ENCODE results near the gene MBD3L2B.
A peak's percentile ranks its signal among the peaks of the same experiment; 100 is the strongest.
"Not testable (repeated sequence)": the region's sequence is repeated elsewhere in the genome, so short reads cannot be mapped to it uniquely, and the experiment has no call there.

The MBD3L2B gene
- 0 reads per million in 3 experiments for total RNA-seq

- not testable (repeated sequence) for DNase-seq
Observed at GRCh38 chr19:7021331-7021730, at the start of gene MBD3L2B. TSS of gene MBD3L2B (minus strand) at chr19:7021431. CDS start at chr19:7021397, 34 bp downstream.

- DNase-seq = no peak
Observed at GRCh38 chr19:7069904-7070226, 48.6 kb upstream of the MBD3L2B start.

GRCh38 chr19:7069042-7069903 lies 48.0 kb upstream of the MBD3L2B start, which contains the start of gene ZNF557:
TSS of gene ZNF557 (plus strand) at chr19:7069703. CDS start at chr19:7075075, 5,372 bp downstream.
- DNase-seq = peak; percentile 99

GRCh38 chr19:7068599-7068998 lies 47.4 kb upstream of the MBD3L2B start:
- no peak for DNase-seq

- DNase-seq = no peak
Observed at GRCh38 chr19:7067716-7068115, 46.5 kb upstream of the MBD3L2B start.

GRCh38 chr19:7067122-7067521 lies 45.9 kb upstream of the MBD3L2B start:
- DNase-seq = not testable (repeated sequence)

GRCh38 chr19:7063764-7064418 lies 42.7 kb upstream of the MBD3L2B start:
- DNase-seq = no peak

GRCh38 chr19:7063339-7063738 lies 42.1 kb upstream of the MBD3L2B start:
- no peak for DNase-seq

- DNase-seq = peak; percentile 37
Observed at GRCh38 chr19:7059977-7060376, 38.7 kb upstream of the MBD3L2B start.

- DNase-seq = not testable (repeated sequence)
Observed at GRCh38 chr19:7058576-7058975, 37.3 kb upstream of the MBD3L2B start, which contains the start of gene MBD3L3. TSS of gene MBD3L3 (minus strand) at chr19:7058676. CDS start at chr19:7058605, 71 bp downstream.

- DNase-seq = not testable (repeated sequence)
Observed at GRCh38 chr19:7056371-7056770, 35.1 kb upstream of the MBD3L2B start.

GRCh38 chr19:7055679-7056078 lies 34.4 kb upstream of the MBD3L2B start:
- not testable (repeated sequence) for DNase-seq

GRCh38 chr19:7054635-7055368 lies 33.6 kb upstream of the MBD3L2B start:
- DNase-seq = not testable (repeated sequence)

- DNase-seq = not testable (repeated sequence)
Observed at GRCh38 chr19:7052896-7053295, 31.7 kb upstream of the MBD3L2B start.

- DNase-seq = not testable (repeated sequence)
Observed at GRCh38 chr19:7051421-7051820, 30.2 kb upstream of the MBD3L2B start.

GRCh38 chr19:7049021-7049420 lies 27.8 kb upstream of the MBD3L2B start, which contains the start of gene MBD3L2:
TSS of gene MBD3L2 (plus strand) at chr19:7049321. CDS start at chr19:7049374, 53 bp downstream.
- DNase-seq = not testable (repeated sequence)

GRCh38 chr19:7041563-7041962 lies 20.3 kb upstream of the MBD3L2B start:
- DNase-seq = not testable (repeated sequence)

GRCh38 chr19:7040079-7040478 lies 18.8 kb upstream of the MBD3L2B start, which contains the start of gene MBD3L4:
TSS of gene MBD3L4 (minus strand) at chr19:7040179. CDS start at chr19:7040144, 35 bp downstream.
- DNase-seq = not testable (repeated sequence)

GRCh38 chr19:7030278-7030677 lies 9.0 kb upstream of the MBD3L2B start, which contains the start of gene MBD3L5:
TSS of gene MBD3L5 (plus strand) at chr19:7030578. CDS start at chr19:7030612, 34 bp downstream.
- not testable (repeated sequence) for DNase-seq

GRCh38 chr19:7028790-7029189 lies 7.6 kb upstream of the MBD3L2B start:
- DNase-seq = not testable (repeated sequence)

- DNase-seq = no peak
Observed at GRCh38 chr19:7018828-7019227, 2.4 kb downstream of the MBD3L2B start.

GRCh38 chr19:7013678-7014077 lies 7.6 kb downstream of the MBD3L2B start:
- no peak for DNase-seq
